GM19328 (cell line): ENCODE results near the gene CRKL.

Experiments
- ATAC-seq: cut with Tn5 transposase; IDR thresholded peaks from one replicate; pipeline ENCODE4 v1.9.1; 2021; ENCODE audit warnings: mild to moderate bottlenecking, moderate library complexity; ENCODE audit not compliant: unreplicated experiment

The CRKL gene

DNA sequence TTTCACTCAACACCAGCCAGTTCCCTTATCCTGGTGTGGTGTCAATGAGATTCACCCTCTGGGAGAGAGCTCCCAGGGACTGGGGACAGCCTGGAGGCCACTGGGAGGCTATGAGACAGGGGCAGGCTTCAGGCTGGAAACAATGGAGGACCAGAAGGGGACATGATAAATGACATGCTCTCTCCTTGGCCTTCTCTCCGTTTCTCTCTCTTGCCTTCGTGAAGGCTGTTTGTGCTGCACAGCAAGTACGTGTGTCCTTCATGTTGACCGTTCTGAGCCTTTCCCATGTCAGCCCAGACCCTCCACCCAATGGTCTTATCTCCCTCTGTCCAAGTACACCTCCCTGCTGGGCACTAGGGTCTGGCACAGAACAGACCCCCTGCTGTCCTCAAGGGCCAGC lies 63.3 kb downstream of the CRKL start:
- ATAC-seq = no peak

DNA sequence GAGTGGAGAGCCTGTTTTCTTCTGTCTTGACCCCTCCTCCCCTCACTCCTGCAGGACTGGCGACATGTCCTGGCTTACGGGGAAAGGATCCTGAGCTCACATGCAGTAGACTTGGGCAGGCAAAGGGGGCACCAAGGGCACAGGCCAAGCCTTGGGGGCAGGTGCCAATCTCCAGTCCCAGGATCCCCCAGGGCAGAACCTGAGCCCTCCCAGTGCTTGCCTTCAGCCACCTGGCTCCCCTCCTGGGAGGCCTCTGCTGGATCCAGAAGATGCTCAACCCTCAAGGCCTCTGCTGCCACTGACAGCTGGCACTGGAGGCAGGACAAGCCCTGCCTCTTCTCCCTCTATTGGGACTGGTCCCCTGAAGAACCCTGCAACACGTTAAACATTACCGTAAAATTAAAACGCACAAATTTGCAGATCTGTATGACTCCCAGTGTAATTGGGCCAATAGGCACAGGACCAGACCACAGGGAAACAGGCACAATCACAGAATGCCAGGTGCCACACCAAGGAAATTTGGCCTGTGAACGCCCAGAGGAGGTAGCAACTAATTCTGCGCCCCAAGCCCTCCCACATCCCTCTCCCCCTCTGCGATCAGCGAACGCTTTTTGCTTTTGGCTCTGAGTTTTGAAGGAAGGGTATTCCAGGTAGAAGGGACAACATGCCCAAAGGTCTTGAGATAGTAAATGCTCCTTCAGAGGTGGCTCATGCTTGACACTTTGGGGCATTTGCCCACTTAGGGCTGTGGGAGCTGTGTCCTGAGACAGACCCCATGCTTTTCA lies 63.9 kb downstream of the CRKL start:
- no peak for ATAC-seq

DNA sequence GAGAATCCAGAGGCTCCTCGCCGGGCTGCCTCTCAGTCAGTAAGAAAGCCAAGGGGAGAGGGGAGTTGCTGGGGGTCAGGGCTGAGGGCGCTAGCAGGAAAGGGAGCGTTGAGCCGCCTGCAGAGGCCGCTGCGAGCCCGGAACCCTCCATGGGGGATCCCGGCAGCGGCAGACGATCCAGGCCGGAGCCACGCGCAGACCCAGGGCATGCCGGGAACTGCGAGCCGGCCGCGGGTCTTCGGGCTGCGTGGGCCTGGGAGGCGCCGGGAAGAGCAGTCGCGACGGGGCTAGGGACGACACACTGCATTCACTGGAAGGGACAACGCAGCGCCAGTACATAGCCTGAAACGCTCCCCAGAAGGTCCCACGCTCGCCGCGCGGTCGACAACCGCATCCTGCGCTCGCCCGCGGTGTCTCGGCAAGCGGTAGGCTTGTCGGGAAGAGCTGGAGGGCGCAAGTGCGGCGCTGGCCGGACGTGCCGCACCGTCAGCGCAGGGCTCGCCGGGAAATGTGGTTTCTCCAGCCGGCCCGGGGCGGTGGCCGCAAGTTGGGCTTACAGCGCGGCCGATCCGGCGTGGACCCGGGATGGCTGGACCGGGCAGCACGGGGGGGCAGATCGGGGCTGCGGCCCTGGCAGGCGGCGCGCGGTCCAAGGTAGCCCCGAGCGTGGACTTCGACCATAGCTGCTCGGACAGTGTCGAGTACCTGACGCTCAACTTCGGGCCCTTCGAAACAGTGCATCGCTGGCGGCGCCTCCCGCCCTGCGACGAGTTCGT lies 64.8 kb downstream of the CRKL start, which contains the start of gene LZTR1:
Gene LZTR1, plus strand, starts transcription at position 511 of the 776 bp plus-strand sequence. Its CDS starts 75 bp downstream, at position 586.
- peak; percentile 78 for ATAC-seq

DNA sequence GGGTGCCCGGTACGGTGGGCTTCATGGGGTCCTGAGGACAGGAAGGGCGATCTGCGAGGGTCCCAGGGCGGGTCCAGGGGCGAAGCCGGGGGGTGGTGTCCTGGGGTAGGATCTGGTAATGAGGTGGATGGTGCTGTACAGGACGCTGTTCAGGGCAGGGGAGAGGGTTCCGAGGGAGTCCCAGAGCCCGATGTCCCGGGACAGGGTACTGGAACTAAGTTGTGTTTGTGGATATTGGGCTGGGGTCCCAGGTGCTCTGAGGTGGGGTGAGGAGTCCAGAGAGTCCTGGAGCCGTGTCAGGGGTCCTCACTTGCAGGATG lies 65.3 kb downstream of the CRKL start:
- ATAC-seq = no peak

DNA sequence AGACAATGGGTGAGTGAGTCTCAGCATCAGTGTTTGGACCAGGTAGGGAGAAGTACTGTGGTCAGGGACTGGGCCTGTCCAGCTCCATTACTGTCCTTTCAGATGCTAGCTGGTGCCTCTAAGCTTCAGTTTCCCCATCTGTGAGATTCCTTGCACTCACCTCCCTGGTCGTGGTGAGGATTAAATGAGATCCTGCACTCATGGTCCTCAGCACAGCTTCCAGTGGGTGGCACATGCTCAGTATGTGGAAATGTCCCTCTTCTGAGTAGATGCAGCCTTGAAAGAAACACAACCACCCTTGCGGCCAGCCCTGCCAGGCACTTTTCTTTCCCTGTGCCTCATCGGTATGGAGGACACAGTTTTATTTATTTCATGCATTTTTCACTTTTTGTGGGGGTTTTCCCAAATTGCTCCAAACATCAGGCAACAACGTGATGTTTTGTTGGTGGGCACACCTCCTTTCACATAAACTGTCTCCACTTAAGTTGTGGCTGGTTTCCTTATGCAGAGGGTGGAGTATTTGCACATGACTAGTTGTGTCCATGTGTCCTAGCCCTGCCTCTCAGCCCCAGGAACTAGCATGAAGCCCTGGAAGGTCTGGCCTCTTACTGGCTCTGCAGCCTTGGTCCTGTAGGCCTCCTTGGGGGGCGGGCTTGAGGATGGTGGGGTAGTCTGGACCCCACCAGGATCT lies 66.0 kb downstream of the CRKL start:
- ATAC-seq = no peak

DNA sequence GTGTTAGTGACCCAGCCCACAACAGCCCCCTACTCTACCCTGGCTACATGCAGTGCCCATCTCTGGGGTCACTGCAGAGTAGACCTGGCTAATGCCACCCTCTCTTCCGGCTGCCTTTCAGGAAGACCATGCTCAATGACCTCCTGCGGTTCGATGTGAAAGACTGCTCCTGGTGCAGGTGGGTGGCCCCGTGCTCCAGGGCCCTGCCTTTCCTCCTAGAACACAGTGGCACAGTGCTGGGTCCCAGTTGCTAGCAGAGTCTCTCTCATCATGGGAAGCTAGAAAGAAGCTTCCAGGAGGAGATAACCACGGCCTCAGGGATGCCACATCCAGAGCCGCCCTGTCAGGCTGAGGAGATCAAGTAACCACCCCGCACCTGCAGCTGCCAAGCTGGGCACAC lies 68.5 kb downstream of the CRKL start:
- ATAC-seq = no peak

DNA sequence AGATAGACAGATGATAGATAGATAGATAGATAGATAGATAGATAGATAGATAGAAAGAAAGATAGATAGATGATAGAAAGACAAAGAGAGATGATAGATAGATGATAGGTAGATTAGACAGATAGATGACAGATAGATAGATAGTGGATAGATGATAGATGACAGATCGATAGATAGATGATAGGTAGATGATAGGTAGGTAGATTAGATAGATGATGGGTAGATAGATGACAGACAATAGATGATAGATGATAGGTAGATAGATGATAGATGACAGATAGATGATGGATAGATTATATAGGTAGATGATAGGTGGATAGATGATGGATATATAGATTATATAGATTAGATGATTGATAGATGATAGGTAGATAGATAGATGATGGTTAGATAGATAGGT lies 69.2 kb downstream of the CRKL start:
- ATAC-seq = no peak

DNA sequence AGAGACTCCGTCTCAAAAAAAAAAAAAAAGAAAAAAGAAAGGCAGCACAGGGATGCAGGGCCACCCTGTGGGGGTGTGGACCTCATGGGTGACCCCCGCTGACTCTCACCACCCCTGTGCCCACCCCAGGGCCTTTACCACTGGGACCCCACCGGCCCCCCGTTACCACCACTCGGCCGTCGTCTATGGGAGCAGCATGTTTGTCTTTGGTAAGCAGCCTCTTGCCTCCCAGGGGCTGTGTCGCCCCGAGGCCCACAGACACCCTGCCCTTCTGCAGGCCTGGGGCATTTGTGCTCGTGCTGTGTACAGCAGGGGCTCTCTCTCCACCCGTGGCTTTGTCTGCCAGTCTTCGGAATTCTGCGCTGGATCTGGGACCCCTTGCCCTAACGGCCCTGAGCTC lies 70.2 kb downstream of the CRKL start:
- no peak for ATAC-seq

DNA sequence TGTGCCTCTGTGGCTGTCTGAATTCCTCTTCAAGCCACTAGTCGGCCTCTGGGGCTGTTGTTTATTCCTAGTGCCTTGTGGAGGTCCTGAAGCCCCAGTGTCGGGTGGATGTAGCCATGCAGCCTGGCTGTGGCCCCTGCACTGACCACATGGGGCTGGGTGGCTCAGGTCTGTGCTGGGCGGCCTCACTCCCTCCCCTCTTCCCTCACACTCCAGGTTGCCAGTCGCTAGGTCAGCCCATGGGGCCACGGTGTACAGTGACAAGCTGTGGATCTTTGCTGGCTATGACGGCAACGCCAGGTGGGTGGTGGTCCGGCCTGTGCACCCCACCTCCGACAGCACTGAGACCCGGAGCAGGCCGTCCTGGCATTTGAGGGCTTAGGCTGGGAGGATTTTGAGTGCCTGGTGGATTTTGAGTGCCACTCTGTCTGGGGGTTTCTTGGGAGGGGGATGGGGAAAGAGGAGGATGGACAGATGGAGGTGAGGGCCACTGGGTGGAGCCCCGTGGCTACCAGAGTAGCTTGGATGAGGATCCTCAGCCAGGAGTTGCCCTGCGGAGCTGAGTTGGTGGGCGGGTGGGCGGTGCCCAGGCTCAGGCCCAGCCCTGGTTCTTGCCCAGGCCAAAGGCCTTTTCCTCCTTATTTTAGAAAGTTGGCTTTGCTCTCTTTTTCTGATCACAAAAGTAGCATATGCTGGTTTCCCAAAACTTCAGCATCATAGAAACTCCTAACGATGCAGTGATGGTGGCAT lies 71.5 kb downstream of the CRKL start:
- ATAC-seq = no peak

DNA sequence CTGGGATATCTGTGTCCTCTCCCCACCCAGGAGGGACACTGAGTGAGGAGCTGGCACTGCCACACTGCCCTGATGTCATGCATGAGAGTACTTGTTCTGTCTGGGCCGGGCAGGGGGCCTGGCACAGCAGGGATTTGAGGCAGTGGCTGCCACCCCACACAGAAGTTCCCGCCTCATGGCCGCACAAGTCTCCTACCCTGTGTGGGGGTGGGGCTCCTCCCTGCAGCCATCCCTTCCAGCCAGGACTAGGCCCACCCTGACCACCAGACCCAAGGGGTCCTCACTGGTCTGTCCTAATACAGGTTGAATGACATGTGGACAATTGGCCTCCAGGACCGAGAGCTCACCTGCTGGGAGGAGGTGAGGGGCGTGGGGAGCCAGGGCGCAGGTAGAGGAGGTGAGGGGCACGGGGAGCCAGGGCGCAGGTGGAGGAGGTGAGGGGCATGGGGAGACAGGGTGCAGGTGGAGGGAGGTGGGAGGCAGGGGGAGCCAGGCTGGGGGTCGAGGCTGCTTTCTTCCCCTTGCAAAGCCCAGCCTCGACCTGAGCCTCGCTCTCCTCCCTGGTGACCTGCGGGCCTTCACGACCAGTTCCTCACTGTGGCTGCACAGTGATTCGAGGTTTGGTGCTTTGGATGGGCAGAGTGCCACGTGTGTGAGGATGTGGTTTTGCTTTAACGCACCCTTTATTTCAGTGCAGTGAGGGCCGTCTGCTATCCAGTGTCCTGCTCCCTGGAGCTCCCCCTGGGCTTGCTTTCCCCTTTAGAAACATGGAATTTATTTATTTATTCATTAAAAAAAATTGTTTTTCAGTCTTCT lies 72.3 kb downstream of the CRKL start:
- no peak for ATAC-seq

DNA sequence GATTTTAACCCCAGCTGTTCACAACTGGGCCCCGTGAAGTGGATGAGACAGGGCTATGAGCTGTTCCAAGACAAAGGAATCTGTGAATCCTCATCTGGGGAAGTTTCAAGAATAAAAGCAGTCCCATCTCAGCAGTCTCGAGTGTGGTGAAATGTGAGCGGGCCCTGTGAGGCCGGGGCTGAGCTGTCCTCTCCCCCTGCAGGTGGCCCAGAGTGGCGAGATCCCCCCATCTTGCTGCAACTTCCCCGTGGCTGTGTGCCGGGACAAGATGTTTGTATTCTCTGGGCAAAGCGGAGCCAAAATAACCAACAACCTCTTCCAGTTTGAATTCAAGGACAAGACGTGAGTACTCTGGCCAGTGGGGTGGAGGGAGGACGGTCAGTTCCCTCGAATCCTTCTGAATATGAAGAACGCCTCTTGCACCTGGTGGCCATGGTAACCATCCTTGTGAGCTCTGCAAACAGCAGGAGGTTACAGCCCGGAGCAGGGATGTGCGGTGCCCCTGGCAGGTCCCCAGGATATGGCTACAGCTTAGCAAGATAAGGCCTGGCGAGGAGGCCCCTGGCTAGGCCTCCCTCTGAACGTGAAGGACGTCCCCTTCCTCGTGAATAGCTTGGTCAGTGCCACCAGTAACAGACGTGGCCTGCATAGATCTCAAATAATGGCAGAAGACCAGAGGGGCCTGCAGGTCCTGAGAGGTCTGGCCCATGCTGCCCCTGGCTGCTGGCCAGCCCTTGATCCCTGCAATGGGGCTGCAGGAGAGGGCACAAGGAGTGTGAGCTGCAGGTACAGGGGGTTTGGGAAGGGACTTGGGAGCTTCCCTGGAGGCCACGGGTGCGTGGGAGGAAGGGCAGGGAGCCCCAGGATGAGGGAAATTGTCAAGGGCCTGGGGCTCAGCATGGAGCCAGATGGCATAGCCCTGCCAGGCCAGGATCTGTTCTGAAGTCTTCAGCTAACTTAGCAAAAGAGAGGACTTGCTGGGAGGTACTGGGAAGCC lies 73.3 kb downstream of the CRKL start:
- ATAC-seq = no peak

DNA sequence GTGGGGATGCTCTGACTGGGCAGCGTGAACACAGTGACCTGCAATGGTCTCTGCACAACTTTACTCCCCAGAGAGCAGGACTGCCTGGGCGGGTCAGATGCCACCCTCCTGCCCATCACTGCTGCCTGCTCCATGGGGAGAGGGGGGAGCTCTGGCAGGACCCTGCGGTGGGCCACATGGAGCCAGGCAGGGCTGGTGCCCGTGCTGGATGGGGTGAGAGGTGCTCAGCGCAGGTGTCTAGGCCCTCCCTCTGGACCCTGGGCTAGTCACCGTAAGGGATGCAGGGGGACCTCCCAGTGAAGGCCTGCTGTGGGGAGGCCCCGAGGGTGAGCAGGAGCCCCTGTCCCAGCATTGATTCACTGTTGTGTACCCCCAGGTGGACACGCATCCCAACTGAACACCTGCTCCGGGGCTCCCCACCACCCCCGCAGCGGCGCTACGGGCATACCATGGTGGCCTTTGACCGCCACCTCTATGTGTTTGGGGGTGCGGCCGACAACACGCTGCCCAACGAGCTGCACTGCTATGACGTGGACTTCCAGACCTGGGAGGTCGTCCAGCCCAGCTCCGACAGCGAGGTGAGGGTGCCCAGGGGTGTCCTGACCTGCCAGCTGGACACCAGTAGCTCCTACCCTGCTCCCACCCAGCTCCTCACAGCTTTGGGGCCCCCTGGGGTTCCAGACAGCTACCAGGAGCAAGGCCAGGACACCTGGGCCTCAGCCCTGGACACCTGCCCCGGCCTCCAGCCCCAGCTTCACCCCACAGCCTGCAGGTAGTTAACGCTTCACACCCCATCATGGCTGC lies 74.2 kb downstream of the CRKL start:
- no peak for ATAC-seq

DNA sequence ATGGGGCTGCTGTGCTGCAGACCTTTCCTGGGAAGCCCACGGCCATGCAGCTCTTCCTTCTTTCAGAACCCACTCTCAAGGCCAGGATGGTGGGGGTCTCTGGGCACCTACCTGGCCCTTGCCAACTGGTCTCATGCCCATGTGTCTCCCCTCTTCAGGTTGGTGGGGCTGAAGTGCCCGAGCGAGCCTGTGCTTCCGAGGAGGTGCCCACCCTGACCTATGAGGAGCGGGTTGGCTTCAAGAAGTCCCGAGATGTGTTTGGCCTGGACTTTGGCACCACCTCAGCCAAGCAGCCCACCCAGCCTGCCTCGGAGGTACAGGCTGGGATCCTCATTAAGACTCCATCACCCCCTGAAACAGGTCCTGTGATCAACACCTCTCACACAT lies 74.8 kb downstream of the CRKL start:
- ATAC-seq = no peak

DNA sequence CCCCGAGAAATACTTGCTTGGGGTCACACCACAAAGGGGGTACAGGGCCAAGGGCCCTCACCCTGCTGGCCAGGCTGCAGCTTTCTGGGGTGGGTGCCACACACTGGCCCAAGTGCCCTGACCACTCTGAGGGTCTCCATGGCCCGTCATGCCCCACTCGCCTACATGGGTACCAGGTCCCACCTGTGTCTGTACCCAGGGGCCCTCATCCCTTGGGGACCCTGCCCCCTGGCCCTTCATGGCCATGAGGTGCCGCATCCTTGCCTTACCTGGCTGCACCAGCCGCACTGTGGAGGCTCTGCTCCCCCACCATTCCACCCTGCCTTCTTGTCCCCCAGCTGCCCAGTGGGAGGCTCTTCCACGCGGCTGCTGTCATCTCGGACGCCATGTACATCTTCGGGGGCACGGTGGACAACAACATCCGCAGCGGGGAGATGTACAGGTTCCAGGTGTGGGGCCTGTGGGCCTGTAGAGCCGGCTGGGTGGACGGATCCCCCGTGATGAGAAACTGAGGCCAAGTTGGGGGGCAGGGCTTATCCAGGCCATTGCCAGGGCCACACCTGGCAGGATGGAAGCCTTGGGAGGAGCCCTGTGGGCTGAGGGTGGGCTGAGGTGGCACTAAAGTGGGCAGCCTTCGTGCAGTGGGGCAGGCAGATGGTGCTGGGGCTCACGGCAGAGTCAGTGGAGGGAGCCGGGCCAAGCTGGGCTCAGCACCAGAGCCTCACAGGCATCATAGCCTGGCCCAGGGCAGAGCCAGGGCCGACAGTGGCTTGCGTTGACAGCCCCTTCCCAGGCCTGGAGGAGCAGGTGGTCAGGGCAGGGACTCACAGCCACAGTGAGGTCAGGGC lies 75.5 kb downstream of the CRKL start:
- no peak for ATAC-seq

DNA sequence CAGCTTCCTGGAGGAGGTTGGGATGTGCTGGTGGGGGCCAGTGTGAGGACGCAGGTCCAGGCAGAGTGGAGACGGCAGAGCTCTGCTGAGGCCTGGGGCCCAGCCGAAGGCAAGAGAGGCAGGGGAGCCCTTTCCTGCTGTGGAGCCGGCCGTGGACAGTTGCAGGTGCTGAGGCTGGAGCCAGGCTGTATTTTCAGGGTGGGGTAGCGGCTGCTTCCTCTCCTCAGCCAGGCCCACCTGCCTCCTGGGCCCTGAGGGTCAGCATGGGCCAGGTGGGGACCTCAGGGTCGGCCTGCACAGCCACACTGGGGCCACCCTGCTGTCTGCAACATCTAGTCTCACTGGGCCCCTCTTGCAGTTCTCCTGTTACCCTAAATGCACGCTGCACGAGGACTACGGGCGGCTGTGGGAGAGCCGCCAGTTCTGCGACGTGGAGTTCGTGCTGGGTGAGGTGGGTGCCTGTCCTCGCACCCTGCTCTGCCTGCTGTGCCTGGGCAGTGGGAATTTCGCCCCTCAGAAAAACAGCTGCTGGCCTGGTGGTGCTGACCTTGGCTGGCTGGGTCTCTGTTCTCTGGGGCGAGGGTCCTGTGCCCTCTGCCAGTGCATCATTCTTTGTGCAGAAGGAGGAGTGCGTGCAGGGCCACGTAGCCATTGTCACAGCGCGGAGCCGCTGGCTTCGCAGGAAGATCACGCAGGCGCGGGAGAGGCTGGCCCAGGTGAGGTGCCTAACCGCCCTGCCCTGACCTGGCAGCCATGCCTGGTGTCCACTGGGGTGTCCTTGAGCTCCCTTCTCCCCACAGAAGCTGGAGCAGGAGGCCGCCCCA lies 76.3 kb downstream of the CRKL start:
- no peak for ATAC-seq

DNA sequence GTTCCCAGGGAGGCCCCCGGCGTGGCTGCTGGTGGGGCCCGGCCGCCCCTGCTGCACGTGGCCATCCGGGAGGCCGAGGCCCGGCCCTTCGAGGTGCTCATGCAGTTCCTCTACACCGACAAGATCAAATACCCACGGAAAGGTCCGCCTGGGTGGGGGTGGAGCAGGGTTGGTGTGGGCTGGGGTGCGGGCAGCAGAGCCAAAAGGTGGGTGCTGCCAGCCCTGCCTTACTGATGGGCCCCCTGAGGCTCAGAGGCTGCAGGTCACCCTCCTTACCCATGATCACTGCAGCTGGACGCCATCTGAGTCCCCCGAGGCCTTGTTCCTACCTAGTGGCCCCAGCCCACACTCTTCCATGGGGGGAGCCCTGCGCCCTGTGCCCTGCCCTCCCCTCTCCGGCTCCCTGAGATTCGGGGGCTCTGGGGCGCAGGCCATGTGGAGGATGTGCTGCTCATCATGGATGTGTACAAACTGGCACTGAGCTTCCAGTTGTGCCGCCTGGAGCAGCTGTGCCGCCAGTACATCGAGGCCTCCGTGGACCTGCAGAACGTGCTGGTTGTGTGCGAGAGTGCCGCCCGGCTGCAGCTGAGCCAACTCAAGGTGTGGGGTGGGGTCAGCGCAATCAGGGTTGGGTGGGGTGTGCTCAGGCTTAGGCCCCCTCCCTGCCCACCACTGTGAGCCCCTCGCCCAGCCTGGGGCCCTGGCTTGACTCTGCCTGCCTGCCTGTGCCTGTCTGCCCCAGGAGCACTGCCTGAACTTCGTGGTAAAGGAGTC lies 77.1 kb downstream of the CRKL start:
- ATAC-seq = no peak
